ENCODE data around the gene MOB3B. TPM values are rescaled to one million over a fixed set of nuclear protein-coding genes. Genes with fewer than 3 reads are reported as not detected.
"Not testable (repeated sequence)": the region's sequence is repeated elsewhere in the genome, so short reads cannot be mapped to it uniquely, and the experiment has no call there.

The MOB3B gene
- polyA plus RNA-seq, 3 donors, result 24.0 to 26.2 (median 25.5) TPM

GRCh38 chr9:27426511-27427271 lies 102.9 kb downstream of the MOB3B start:
- DNase-seq (ENCODE audit: low read depth in 3 of 3, low spot score in 2 of 3), result no peak

GRCh38 chr9:27425827-27426510 lies 103.6 kb downstream of the MOB3B start:
- no peak for DNase-seq (ENCODE audit: low read depth in 3 of 3, low spot score in 2 of 3)

GRCh38 chr9:27423915-27424710 lies 105.5 kb downstream of the MOB3B start:
- no peak for DNase-seq (ENCODE audit: low read depth in 3 of 3, low spot score in 2 of 3)

- DNase-seq (ENCODE audit: low read depth in 3 of 3, low spot score in 2 of 3), result no peak
These were observed 107.3 kb downstream of the MOB3B start for GRCh38 chr9:27422279-27422834.

DNA sequence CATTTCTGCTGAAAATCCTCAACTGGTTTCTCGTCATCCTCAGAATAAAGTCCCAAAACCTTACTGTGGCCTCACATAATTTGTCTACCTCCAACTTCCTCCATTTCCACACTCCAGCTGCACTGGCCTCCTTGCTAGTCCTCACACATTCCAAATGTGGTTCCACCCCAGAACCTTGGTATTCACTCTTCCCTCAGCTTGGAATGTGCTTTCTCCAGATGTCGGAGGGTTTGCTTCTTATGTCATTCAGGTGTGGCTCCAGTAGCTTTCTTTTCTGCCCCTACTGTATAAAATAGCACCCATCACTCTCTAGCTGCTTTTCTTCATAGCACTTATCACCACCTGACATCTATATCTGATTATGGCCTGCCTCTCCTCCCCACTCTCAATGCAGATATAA lies 108.0 kb downstream of the MOB3B start:
- no peak for DNase-seq (ENCODE audit: low read depth in 3 of 3, low spot score in 2 of 3)

- not testable (repeated sequence) for DNase-seq (ENCODE audit: low read depth in 3 of 3, low spot score in 2 of 3)
These were observed 110.1 kb downstream of the MOB3B start for GRCh38 chr9:27419558-27419957.

DNA sequence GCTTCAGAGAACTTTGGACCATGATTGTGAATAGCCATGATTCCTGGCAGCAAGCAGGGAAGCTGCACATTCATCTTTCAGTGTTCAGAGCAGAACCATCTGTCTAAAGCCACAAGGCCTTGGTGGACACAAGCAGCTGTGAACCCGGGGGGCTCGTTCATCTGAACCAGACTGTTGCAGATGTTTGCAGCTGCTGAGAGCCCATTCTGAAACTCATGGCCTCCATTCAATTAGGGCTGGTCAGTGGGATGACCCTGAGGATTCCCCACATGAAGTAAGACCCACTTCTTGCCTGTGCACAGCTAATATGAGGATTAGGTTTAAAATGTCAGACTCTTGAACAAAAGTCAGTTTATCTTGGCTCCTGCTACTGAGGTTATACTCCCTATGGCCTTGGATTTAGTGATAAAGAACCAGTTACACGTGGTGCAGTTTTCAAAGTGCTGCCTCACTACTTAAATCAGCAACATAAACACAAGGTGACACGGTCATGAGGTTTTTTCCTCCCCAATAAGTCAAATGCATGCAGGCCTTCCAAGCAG lies 115.3 kb downstream of the MOB3B start:
- peak; percentile 79 to 80 (median 80) for DNase-seq (ENCODE audit: low read depth in 3 of 3, low spot score in 2 of 3)

DNA sequence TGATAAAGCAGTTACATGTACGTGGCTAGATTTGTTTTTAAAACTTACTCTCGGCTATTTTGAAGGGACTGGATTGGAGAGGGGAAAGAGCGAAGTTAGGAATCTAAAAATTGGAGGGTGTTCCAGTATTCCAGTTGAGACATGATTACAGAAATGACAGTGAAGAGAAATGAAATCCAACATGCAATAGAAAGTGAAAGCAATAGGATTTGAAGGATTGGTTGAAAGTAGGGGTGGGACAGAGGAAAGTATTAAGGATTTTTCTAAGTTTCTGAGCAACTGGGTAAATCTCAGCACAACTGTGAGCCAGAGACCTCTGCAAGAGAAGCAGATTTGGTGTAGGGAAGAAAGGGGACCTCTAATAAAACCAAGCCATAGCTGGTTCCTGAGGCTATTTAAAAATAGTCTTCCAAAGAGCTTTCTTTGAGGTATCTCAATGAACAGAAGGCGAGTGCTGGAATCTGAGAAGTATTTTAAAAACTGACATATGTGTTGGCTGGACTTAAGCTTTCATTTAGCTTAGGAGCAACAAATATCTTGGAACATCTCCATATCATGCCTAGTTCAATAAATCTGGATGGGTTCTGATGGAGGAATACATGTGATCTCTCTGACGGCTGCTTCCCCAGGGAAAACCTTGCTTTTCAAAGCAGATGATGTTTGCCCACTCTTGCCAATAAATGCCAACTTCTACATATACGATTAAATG lies 115.9 kb downstream of the MOB3B start:
- DNase-seq (ENCODE audit: low read depth in 3 of 3, low spot score in 2 of 3), result no peak

DNA sequence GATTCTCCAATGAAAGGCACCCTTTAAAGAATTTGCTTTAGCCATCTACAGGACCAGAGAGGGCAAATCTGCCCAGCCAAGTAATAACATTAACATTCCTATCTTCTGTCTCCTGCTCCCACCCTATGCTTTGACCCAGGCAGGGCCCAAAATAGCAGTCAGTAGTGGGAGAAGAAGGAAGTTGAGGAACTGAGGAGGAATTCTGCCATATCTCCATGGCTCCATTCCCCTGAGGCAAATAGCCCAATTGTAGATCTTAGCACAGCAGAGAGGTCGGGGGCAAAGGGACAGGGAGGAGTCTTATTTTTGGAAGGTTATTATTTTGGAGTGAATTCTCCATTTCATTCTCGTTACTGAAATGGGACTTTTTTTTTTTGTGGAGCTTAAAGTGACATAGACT lies 116.7 kb downstream of the MOB3B start:
- DNase-seq (ENCODE audit: low read depth in 3 of 3, low spot score in 2 of 3), result no peak

DNA sequence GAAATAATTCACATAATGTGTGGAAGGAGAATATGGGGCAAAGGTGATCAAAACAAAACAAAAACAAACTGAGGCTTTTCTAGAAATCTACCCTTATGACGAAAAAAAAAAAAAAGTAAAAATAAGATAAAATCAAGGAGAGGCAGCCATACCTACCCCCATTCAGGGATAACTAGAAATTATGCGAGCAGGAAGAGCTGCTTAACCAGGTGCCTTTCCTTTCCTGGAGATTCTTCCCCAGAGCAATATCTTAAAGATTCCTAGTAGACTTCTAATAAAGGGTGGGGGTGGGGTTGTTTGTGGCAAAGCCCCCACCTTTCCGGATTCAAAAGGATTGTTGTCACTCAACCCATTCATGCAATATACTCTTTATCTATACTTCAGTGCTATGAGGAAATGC lies 117.5 kb downstream of the MOB3B start:
- DNase-seq (ENCODE audit: low read depth in 3 of 3, low spot score in 2 of 3), result no peak

GRCh38 chr9:27408482-27408881 lies 121.1 kb downstream of the MOB3B start:
- no peak for DNase-seq (ENCODE audit: low read depth in 3 of 3, low spot score in 2 of 3)

- no peak for DNase-seq (ENCODE audit: low read depth in 3 of 3, low spot score in 2 of 3)
These were observed 121.6 kb downstream of the MOB3B start for GRCh38 chr9:27408001-27408400.

DNA sequence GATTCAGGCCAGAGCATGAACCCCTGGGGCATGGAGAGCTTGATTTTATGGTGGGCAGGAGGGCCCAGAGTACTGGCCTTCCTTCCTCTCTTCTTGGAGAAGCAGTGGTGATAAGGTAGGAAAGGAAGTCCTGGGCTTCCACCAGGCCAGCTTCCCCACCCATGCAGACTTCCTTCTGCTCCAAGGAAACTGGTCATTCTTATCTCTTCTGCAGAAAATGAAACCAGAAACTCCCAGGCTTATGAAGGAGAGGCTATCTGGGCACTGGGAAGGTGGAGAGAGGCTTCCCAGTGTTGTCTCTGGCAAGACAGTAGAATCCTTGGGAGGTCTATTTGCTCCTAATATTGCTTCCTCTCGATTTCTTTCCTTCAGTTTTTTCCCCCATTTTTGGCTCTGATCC lies 122.1 kb downstream of the MOB3B start:
- no peak for DNase-seq (ENCODE audit: low read depth in 3 of 3, low spot score in 2 of 3)

GRCh38 chr9:27404661-27405060 lies 125.0 kb downstream of the MOB3B start:
- no peak for DNase-seq (ENCODE audit: low read depth in 3 of 3, low spot score in 2 of 3)

DNA sequence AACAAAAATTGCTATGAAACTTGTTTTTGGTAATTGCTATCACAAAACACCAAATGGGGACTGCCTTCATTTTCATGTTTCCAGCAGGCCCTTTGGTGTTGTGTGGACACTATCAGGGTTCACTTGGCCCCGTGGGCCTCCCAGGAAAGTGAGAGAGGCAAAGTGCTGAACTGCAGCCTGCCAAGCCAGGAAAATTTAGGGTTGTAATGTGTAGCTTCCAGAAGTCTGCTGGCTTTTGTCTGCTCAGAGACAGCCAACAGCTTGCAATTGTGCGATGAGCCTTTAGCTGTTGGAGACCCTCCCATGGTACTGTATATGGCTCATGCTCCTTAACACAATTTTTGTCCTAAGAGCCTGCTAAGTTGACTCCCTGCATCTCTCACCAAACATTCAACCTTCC lies 127.0 kb downstream of the MOB3B start:
- no peak for DNase-seq (ENCODE audit: low read depth in 3 of 3, low spot score in 2 of 3)

DNA sequence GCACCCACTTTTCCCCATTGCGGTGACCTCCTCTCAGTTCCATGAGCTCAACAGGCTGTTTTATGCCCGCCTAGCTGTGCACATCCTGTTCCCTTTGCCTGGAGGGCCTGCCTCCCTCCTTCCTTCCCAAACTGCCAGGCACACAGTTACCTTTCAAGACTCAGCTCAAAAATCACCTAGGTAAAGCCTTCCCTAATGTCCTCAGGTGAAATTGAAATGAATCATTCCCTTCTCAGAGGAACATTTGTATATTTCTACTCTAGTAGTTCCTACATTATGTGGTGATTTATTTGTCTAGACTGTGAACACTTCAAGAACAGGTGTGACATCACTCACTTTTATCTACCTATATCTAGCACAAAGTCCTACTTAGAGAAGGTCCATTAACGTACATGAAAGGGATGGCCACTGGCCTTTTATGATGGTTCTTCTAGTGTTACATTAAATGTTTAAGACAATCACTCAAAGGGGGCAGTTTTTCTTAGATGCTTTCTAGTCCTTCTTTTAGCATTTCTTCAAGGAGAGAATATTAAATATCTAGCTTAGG lies 129.2 kb downstream of the MOB3B start:
- no peak for DNase-seq (ENCODE audit: low read depth in 3 of 3, low spot score in 2 of 3)

DNA sequence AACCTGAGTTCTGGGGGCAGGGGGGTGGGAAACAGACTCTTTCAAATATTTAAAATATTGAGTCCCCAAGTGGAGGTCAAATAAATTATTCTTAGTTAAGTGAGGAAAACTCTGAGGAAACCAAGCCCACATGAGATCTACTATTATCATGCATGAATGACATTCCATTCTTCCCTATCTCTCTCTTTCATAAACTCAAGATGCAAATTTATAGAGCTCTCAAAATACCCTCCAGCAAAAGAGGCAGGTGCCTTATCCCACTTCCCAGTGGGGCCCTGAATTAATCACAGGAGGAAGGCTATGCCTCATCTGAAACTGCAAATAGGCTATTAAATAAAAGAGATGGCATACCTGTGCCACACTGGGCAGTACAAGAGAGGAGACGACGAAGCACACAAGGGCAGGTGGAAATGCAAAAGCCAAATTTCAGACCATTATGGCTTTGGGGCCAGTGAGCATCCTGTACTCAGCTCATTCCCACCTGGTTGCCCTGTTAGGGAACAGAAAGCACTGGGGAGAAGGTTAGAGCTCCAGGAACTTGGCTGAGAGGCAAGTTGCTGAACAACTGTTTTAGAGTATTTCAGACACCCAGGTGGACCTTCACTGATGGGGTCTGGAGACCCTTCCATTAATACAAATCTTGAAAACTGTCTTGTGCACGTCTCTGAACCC lies 130.5 kb downstream of the MOB3B start:
- DNase-seq (ENCODE audit: low read depth in 3 of 3, low spot score in 2 of 3), result no peak

DNA sequence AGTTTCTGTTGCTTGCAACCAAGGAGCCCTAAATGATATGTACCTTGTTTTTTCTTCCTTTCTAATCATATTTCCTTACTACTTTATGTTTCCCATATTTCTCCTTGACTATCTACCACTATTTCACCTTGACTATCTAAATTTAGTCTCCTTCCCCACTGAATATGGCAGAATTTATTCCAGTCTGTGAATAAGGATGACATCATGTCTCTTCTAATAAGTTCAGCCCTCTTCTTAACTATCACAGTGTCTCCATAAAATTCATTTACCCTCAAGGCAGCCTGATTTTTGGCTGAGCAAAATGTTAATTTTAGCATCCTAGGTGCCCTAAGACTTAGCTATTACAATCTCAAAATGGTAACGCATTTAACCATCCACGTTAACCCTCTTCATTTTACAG lies 133.1 kb downstream of the MOB3B start:
- DNase-seq (ENCODE audit: low read depth in 3 of 3, low spot score in 2 of 3), result no peak

DNA sequence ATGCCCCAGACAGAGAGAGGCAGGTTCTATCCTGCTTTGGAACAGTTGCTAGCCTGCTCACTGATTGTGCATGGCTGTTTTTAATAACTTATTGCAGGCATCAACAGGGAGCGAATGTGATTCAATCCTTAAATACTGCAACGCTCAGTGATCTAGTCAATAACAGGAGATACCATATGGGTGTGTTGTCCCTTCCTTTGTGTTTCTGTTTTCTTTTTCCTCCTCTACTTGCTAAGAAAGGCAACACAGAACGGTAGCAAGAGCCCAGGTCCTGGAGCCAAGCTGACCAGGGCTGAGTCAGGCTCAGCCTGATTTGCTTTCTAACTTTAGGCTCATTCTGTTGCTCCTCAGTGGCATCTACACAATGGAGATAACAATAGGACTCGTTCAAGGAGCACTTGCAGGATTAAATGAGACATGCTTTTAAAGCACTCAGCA lies 134.1 kb downstream of the MOB3B start:
- no peak for DNase-seq (ENCODE audit: low read depth in 3 of 3, low spot score in 2 of 3)

All from right renal cortex interstitium (tissue), 3 donors.